GM21390 (cell line): ENCODE measurements around the gene ZFP36.

Experiments
- ATAC-seq: cut with Tn5 transposase; IDR thresholded peaks from one replicate; pipeline ENCODE4 v1.9.1; 2021; ENCODE audit not compliant: unreplicated experiment

ZFP36 gene

GRCh38 chr19:39403331-39404312 is 3.0 kb upstream of the ZFP36 start:
- no peak for ATAC-seq

GRCh38 chr19:39405261-39405957 is 1.2 kb upstream of the ZFP36 start:
- ATAC-seq = no peak

DNA sequence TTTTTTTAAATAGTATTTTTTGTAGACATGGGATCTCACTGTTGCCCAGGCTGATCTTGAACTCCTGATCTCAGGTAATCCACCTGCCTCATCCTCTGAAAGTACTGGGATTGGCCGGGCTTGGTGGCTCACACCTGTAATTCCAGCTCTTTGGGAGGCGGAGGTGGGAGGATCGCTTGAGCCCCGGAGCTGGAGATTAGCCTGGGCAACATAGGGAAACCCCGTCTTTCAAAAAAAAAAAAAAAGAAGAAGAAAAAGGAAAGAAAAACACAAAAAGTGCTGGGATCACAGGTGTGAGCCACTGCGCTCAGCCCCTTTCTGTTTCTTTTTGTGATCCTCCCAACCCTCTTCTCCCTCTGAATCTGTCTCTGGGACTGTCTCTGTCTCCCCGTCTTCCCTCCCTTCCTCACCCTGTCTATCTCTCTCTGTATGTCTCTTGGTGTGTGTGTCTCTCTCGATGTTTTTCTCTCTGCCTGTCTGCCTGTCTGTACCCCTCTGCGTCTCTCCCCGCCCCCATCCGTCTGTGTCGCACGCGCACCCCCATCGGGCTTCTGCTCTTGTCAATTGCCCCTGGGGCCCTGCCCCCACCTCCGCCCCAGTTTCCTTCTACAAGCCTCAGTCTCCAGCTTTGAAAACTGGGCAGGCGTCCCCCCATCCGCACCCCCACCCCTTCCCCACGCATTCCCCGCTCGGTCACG is 540 bp upstream of the ZFP36 start:
- ATAC-seq = no peak

DNA sequence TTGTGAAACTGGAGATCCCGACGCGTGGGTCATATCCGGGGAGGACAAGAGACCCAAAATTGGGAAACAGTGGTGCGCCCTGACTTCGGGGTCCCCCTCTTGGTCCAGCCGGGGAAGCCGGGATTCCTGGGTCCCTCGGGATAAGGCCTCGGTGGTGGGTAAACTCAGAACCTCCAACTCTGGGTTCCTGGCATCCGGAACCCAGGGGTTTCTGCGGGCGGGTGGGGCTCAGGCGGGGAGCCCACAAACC is 688 bp downstream of the ZFP36 start:
- no peak for ATAC-seq

DNA sequence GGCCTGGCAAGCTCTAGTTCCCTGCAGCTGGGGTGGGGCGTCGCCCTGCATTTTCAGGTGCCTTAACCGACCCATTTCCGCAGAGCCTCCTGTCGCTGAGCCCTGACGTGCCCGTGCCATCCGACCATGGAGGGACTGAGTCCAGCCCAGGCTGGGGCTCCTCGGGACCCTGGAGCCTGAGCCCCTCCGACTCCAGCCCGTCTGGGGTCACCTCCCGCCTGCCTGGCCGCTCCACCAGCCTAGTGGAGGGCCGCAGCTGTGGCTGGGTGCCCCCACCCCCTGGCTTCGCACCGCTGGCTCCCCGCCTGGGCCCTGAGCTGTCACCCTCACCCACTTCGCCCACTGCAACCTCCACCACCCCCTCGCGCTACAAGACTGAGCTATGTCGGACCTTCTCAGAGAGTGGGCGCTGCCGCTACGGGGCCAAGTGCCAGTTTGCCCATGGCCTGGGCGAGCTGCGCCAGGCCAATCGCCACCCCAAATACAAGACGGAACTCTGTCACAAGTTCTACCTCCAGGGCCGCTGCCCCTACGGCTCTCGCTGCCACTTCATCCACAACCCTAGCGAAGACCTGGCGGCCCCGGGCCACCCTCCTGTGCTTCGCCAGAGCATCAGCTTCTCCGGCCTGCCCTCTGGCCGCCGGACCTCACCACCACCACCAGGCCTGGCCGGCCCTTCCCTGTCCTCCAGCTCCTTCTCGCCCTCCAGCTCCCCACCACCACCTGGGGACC is 1.2 kb downstream of the ZFP36 start:
- ATAC-seq = no peak

DNA sequence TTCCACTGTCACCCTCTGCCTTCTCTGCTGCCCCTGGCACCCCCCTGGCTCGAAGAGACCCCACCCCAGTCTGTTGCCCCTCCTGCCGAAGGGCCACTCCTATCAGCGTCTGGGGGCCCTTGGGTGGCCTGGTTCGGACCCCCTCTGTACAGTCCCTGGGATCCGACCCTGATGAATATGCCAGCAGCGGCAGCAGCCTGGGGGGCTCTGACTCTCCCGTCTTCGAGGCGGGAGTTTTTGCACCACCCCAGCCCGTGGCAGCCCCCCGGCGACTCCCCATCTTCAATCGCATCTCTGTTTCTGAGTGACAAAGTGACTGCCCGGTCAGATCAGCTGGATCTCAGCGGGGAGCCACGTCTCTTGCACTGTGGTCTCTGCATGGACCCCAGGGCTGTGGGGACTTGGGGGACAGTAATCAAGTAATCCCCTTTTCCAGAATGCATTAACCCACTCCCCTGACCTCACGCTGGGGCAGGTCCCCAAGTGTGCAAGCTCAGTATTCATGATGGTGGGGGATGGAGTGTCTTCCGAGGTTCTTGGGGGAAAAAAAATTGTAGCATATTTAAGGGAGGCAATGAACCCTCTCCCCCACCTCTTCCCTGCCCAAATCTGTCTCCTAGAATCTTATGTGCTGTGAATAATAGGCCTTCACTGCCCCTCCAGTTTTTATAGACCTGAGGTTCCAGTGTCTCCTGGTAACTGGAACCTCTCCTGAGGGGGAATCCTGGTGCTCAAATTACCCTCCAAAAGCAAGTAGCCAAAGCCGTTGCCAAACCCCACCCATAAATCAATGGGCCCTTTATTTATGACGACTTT is 2.0 kb downstream of the ZFP36 start:
- ATAC-seq = no peak

GRCh38 chr19:39409208-39410016 is 2.8 kb downstream of the ZFP36 start:
- no peak for ATAC-seq

GRCh38 chr19:39410017-39410830 is 3.6 kb downstream of the ZFP36 start:
- no peak for ATAC-seq

DNA sequence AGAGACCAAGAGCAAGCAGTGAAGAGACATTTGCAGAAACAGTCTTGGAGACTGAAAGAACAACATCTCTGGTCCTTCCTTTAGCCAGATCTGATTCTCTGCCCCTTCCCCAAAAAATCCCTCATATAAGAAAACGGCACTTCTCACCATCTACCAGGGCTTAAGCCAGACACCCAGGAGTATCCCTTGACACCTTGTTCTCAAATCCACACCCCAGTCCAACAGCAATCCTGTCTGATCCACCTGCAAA is 4.1 kb downstream of the ZFP36 start:
- no peak for ATAC-seq

DNA sequence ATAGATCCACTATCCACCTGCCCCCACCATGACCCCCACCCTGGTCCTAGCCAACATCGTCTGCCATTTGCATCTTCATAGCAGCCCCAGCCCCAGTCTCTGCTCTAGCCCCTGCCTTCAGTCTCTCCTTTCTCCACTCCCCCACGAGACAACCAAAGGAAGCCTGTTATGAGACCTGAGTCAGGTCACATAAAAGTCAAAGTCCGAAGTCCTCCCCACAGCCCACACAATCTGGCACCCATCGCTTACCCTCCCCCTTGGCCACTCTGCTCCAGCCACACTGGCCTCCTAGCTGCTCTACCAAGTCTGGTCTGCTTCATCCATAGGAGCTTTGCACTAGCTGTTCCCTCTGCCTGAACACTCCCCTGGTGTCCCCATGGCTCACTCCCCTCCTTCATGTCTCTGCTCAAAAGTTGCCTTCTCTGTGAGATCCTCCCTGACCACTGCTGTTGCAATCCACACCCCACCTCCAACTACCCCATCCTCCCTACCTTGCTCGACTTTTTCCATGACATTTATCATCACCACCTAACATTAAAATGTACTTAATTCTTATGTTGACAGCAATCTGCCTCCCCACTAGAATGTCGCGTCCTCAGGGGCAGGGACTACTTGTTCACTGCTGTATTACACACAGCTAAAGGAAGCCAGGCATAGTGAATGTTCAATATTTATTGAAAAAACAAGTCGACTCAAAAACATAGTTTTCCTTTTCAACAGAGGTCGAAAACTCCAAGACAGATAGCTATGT is 4.6 kb downstream of the ZFP36 start:
- no peak for ATAC-seq

- ATAC-seq = peak; percentile 25
Measured at GRCh38 chr19:39411832-39412099, 5.1 kb downstream of the ZFP36 start.

DNA sequence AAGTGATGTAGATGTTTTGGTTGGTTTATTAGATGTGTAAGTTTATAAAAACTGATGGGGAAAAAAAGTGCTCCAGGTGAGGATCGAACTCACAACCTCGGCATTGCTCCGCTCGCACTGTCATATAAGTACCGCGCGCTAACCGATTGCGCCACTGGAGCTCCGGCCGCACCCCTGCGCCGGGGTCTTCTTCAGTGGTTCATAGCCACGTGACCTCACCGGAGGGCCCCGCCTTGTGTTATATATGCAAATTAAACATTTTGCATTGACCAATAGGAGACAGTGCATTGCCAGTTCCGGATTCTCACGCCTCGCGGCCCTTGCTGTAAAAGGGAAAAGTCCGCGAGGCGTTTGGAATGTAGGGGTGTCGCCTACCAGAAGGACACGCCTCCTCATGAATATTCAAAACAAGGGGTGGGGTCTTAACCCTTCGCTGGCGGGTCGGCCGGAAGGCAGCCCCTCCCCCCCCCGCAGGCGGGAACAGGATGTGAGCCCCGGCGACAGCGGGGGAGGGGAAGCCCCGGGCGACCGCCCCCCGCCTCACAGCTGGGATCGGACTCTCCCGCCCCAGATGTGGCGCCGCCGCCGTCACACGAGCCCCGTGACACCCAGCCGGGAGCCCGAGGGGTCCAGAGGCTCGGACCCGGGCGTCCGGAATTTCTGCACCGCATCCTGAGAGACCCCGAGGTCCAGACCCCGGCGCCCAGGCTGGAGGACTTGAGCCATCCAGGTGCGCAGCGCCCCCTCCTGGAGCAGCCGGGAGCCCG is 5.6 kb downstream of the ZFP36 start, which contains the start of gene PLEKHG2:
PLEKHG2 (plus strand) TSS at position 570 of the 767 bp plus-strand sequence. CDS start 1,418 bp downstream, outside the sequence.
- ATAC-seq = peak; percentile 43

GRCh38 chr19:39412867-39413271 is 6.2 kb downstream of the ZFP36 start:
- ATAC-seq = no peak

- ATAC-seq = no peak
Measured at GRCh38 chr19:39413272-39413910, 6.7 kb downstream of the ZFP36 start.

GRCh38 chr19:39413911-39414608 is 7.4 kb downstream of the ZFP36 start:
- ATAC-seq = no peak
